ENCODE measurements around the gene GPR155.

DNA sequence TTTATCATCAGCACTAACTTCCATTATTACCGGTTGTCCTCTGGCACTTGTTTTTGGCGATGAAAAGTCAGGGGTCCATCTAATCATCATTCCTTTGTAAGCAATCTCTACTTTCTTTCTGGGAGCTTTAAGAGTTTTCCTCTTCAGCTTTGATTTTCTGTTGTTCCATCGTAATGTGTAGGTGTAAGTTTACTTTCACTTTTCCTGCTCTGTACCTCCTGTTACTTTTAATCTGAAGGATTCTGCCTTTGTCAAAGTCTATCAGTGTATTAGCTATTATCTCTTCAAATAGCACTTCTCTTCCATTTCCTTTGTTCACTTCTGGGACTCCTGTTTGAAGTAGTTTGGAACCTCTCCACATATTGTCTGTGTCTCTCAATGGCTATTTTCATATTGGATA, 25.5 kb upstream of the GPR155 start:
- TF ChIP-seq POLR2AphosphoS5 (IDR thresholded peaks at IDR 0.05; ENCODE audit: low read depth, low read length), result no peak
- no peak for TF ChIP-seq TAF1 (IDR thresholded peaks at IDR 0.05; ENCODE audit: borderline replicate concordance, low read depth, low read length)
- no peak for TF ChIP-seq POLR2A (IDR thresholded peaks at IDR 0.05; ENCODE audit: low read depth, low read length)
